ENCODE data around the gene SLC8A1.

GRCh38 chr2:40451918-40452605 is at the start of gene SLC8A1:
- TF ChIP-seq EP300 (IDR thresholded peaks at IDR 0.05; ENCODE audit: borderline replicate concordance in 1 of 2, control insufficient read depth in 1 of 2, low read depth in 2 of 2, low read length in 2 of 2) (no peak), TCF7 (IDR thresholded peaks at IDR 0.05; ENCODE audit: borderline replicate concordance) (no peak), ZNF274 (IDR thresholded peaks at IDR 0.05; ENCODE audit: insufficient read depth, insufficient read length) (no peak), POLR2A (IDR thresholded peaks at IDR 0.05; ENCODE audit: low read depth, low read length) (no peak), GABPA (IDR thresholded peaks at IDR 0.05; ENCODE audit: low read depth) (no peak), RAD51 (IDR thresholded peaks at IDR 0.05) (no peak), MXI1 (IDR thresholded peaks at IDR 0.05; ENCODE audit: low read depth, low read length) (no peak), E2F8 (IDR thresholded peaks at IDR 0.05; ENCODE audit: low read depth, partially characterized antibody) (no peak)
- TF ChIP-seq, protein P1, sequence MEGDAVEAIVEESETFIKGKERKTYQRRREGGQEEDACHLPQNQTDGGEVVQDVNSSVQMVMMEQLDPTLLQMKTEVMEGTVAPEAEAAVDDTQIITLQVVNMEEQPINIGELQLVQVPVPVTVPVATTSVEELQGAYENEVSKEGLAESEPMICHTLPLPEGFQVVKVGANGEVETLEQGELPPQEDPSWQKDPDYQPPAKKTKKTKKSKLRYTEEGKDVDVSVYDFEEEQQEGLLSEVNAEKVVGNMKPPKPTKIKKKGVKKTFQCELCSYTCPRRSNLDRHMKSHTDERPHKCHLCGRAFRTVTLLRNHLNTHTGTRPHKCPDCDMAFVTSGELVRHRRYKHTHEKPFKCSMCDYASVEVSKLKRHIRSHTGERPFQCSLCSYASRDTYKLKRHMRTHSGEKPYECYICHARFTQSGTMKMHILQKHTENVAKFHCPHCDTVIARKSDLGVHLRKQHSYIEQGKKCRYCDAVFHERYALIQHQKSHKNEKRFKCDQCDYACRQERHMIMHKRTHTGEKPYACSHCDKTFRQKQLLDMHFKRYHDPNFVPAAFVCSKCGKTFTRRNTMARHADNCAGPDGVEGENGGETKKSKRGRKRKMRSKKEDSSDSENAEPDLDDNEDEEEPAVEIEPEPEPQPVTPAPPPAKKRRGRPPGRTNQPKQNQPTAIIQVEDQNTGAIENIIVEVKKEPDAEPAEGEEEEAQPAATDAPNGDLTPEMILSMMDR (IDR thresholded peaks at IDR 0.05 in 2 of 3, conservative IDR thresholded peaks at IDR 0.05 in 1 of 3; ENCODE audit: control insufficient read depth in 2 of 3, extremely low read depth in 1 of 3, insufficient read depth in 1 of 3, low read depth in 3 of 3, low read length in 3 of 3): no peak
- TF ChIP-seq, protein P2, sequence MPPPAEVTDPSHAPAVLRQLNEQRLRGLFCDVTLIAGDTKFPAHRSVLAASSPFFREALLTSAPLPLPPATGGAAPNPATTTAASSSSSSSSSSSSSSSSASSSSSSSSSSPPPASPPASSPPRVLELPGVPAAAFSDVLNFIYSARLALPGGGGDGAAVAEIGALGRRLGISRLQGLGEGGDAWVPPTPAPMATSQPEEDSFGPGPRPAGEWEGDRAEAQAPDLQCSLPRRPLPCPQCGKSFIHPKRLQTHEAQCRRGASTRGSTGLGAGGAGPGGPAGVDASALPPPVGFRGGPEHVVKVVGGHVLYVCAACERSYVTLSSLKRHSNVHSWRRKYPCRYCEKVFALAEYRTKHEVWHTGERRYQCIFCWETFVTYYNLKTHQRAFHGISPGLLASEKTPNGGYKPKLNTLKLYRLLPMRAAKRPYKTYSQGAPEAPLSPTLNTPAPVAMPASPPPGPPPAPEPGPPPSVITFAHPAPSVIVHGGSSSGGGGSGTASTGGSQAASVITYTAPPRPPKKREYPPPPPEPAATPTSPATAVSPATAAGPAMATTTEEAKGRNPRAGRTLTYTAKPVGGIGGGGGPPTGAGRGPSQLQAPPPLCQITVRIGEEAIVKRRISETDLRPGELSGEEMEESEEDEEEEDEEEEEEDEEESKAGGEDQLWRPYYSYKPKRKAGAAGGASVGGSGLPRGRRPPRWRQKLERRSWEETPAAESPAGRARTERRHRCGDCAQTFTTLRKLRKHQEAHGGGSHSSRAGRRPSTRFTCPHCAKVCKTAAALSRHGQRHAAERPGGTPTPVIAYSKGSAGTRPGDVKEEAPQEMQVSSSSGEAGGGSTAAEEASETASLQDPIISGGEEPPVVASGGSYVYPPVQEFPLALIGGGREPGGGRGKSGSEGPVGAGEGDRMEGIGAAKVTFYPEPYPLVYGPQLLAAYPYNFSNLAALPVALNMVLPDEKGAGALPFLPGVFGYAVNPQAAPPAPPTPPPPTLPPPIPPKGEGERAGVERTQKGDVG (CRISPR knock-in tag; IDR thresholded peaks at IDR 0.05): no peak
- TF ChIP-seq, protein P3, sequence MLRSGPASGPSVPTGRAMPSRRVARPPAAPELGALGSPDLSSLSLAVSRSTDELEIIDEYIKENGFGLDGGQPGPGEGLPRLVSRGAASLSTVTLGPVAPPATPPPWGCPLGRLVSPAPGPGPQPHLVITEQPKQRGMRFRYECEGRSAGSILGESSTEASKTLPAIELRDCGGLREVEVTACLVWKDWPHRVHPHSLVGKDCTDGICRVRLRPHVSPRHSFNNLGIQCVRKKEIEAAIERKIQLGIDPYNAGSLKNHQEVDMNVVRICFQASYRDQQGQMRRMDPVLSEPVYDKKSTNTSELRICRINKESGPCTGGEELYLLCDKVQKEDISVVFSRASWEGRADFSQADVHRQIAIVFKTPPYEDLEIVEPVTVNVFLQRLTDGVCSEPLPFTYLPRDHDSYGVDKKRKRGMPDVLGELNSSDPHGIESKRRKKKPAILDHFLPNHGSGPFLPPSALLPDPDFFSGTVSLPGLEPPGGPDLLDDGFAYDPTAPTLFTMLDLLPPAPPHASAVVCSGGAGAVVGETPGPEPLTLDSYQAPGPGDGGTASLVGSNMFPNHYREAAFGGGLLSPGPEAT (IDR thresholded peaks at IDR 0.05; ENCODE audit: low read depth): no peak

All from GM12878 (cell line).